ENCODE results near the gene MAD1L1.
"Not testable (repeated sequence)": the region's sequence is repeated elsewhere in the genome, so short reads cannot be mapped to it uniquely, and the experiment has no call there.

Gene MAD1L1

DNA sequence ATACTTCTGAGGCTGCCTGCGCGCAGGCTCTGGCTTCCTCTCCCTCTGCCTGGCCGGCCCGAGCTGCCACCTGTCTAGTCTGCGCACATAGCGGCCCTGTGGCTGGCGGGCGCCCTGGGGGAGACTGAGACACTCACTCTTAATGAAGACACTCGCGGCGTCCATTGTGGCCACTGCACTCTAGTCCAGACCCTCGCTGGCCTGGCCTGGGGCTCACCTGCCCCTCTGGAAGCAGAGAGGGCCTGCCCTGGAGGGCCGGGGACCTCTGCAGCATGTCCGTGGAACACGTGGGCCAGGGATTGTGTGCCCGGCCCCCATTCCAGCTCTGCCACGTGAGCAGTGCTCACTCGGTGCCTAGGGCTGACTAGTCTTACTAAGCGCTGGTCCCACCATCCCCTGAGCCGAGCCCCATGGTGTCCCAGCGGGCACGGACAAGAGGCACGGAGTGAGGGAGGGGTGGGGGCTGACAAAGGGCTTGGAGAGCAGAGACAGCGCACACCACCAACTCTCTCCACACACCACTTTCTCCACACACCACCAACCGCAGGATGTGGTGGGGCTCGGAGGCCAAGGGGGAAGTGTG, 413.4 kb downstream of the MAD1L1 start:
- no peak for FAIRE-seq

DNA sequence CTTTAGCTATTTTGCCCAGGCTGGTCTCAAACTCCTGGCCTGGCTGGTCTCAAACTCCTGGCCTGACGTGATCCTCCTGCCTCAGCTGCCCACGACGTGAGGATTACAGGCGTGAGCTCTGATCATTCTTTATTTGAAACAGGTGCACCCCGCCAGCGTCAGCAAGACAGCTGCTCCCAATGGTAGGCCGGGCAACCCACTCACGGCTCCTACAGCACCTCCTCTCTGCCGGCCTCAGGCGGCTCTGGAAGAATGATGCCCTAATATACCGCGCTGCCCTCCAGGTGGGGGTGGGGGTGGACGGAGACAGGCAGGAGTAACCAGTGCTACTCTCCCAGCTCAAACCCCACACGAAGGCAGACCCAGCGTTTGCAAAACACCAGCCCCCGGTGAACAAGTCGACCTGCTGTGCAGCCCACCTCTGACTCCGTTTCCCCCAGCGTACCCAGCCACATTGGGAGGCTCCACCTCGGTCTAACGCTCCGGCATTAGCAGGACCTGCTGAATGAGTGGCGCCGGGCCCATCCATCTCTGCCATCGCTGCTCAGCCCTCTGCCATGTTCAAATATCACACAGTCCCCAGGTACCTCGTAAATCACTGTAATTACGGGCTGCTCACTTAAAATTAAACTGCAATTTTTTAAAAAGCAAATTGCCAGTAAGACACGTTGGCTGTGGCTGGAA, 414.0 kb downstream of the MAD1L1 start:
- FAIRE-seq = no peak

DNA sequence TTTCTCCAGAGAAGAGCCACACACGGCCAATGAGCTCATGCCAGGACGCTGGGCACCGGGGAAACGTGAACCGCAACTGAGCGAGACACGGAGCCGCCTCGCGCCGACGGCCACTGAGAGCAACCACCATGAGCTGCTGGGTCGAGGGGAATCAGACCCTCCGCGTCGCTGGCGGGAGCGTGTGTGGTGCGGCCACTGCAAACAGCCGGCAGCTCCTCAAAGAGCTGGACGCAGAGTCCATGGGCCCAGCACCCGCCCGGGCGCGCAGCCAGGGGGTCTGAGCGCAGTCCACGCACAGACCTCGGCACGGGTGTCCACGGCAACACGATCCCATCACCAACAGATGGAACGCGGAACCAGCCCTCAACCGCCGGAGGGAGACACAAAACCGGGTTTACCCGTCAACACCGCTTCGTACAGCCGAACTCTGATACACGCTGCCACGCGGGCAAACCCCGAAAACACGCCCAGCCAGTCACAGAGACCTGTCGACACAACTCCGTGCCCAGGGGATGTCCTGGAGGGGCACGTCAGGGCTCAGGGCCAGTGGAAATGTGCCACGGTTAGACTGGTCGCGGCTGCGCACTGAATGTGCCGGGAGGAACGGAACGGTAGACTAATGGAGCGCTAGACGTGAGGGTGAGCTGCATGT, 415.6 kb downstream of the MAD1L1 start:
- no peak for FAIRE-seq

DNA sequence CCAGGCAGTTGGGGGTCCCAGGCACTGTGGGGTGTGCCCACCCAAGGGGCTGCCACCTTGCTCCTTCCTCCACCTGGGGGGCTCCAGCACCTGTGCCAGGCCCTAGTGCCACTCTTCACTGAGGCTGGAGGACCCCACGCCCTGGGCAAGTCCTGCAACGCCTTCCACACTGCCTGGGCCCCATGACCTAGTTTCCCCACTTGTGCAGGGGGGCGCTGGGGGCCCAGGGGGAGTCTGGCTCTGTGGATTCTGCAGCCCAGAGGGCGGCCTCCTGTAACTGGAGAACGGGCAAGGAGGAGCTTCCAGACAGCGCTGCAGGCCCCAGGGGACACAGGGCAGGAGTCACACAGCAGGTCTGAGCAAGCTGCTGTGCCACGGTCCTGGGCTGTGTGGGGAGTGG, 416.3 kb downstream of the MAD1L1 start:
- not testable (repeated sequence) for FAIRE-seq

DNA sequence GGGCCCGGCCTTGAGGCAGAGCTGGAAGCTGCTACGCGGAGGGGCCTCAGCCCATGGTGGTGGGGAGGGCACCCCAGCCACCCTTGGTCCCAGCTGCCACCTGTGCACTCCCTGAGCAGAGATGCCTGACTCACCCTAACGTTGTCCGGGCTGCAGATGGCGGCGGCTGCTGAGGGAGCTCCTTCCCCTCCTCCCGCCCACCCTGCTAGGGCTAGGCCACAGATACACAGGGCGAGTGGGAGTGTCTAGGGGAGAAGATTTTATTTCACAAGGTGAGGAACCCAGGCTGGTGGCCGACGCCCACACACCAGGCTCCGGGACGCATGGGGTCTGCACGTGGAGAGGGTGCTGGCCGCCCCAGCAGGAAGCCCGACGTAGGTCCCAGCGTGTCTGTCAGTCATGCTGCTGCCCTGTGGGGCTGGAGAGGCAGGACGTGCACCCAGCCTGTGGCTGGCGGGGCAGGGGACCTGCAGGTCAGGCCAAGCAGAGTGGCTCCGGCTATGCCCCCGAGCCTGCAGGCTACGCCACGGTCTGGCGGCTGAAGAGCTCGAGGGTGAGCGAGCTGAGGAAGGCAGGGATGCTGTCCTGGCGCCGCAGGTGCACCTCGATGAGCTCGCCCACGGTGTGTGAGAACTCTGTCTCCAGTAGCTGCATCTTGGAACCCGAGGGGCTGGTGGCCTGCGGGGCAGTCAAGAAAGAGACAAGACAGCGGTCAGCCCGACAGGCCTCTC, 417.0 kb downstream of the MAD1L1 start:
- FAIRE-seq = not testable (repeated sequence)

DNA sequence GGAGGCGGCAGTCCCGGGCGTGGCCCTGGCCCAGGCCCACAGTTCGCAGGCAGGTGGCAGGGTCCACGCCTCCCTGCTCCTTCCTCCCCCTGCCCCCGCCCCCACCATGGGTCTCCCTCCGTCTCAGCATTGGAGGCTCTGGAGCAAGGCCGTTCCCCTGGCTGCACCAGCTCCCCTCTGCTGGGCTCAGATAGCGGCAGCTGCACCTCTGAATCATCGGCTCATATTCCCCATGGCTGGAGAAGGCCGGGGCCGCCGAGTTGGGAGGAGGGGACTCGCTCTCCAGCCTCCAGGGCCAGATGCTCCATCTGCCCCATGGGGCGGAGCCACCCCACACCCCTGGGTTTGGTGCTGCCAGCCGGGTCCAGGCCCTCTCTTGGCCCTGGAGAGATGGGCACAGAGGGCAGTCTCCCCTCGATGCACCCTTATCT, 417.7 kb downstream of the MAD1L1 start:
- FAIRE-seq = no peak

DNA sequence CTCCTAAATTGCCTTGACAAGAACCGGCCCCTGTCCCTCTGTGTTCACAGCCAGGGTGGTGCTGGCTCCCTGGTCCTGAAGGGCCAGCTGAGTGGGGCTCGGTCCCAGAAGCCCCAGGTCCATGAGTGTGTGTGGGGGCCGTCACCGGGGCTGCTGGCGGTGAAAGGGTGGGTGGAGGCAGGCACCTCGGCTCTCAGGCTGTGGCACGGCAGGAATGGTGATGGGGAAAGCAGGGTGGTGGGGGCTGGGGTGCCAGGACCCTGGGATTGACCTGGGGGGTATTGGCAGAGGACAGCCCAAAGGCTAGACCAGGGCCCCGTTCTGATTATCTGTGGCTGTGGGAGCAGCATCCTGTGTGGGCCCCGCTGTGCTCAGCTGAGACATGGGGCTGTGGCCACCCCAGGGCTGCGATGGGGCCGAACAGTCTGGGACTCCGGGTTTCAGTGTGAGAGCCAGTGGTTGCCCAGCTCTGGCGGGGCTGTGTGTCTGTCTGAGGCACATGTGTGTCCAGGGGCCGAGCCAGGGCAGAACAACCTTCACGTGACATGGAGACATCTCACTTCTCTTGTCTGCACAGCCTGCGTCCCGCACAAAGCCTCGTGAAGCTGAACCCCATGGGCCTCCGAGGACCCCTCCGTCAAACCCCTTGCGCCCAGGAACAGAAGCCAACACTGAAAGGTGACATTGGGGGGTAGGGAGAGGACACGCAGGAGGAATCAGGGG, 418.5 kb downstream of the MAD1L1 start:
- no peak for FAIRE-seq

DNA sequence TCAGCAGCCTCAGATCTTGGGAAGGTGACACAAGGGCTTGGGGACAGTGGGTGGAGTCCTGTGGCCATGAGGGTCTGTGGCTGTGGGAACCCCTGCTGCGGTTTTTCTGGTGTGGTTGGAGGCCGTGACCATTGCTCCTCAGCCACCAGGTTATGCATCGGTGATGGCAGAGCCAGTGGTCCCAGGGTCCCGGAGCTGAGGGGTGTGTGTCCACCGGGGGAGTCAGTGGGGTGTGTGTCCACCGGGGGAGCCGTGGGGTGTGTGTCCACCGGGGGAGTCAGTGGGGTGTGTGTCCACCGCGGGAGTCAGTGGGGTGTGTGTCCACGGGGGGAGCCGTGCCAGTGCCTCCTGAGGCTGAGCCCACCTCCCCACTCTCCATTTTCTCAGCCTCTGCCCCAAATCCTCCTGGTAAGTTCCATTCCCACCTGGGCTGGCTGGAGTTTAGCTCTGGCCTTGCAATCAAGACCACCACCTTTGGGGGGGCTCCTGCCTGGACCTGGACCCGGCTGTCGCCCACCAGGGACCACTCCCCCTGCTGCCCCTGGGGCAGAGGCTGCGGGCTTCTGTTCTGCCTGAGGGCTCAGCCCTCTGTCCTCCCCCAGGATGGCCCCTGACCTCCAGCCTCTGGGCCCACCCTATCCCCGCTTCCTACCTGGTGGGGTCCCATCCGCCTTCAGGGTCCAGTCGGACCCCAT, 419.2 kb downstream of the MAD1L1 start:
- FAIRE-seq = no peak

DNA sequence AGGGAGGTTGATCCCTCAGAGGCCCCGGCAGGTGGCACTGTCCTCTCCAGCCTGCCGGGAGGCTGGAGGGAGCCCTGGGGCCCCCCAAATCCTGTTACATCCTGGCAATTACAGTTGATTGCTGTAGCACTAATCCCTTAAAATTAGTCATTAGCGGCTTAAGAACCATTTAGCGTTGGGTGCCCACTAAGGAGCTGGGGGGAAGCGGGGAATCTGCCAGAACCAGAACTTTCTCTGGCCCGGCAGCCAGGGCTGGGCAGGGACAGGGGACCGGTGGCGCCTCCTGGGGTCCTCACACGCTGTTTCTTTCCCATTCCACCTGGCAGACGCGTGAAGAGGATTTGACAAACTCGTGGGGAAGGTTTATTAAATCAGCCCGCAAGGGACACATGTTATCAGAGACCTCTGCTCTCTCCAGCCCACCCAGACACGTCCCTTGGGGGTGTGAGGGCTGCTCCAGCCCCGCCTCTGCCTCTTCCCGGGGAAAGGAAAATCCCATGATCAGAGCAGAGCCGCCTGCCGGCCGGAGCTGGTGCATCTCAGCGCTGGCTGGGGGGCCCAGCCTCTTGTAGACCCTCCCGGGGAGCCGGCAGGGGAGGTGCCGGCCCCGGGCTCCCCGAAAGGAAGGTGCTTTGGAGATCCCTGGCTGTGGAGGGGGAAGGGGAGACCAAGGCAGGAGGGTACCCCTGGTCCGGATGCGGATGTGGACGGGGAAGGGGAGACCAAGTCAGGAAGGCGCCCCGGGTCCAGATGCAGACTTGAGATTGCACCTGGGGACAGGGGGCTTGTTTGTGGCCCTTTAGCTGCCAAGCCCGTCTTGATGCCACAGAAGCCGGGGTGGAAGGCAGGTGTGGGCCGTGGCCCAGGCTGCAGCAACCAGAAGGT, 420.0 kb downstream of the MAD1L1 start:
- FAIRE-seq = no peak

DNA sequence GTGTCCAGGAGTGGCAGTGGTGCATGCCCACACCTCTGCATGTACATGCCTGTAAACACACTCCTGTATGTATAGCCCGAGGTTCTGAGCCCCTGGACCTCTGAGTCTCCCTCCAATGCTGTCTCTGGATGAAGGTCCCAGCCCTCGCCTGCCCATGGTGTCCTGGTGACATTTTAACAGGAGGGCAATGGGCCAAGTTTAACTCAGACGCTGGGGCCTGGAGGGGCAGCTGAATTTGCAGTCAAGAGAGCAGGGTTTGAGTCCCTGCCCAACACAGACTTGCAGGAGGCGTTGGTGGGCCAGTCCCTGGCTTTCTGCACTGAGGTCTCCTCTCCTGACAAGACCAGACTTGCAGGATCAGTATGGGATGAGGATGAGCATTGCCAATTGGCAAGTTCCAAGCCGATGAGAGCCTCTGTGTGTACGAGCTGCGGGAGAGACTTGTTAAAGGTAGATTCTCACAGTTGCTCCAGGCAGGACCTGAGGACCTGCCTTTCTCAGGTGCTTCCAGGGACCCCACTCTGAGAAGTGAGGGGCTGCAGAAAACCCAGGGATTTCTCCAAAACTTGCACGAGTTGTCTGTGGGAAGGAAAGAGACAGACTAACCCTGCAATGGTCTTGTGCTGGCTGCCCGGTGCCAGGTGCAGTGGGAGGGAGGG, 420.8 kb downstream of the MAD1L1 start:
- no peak for FAIRE-seq

DNA sequence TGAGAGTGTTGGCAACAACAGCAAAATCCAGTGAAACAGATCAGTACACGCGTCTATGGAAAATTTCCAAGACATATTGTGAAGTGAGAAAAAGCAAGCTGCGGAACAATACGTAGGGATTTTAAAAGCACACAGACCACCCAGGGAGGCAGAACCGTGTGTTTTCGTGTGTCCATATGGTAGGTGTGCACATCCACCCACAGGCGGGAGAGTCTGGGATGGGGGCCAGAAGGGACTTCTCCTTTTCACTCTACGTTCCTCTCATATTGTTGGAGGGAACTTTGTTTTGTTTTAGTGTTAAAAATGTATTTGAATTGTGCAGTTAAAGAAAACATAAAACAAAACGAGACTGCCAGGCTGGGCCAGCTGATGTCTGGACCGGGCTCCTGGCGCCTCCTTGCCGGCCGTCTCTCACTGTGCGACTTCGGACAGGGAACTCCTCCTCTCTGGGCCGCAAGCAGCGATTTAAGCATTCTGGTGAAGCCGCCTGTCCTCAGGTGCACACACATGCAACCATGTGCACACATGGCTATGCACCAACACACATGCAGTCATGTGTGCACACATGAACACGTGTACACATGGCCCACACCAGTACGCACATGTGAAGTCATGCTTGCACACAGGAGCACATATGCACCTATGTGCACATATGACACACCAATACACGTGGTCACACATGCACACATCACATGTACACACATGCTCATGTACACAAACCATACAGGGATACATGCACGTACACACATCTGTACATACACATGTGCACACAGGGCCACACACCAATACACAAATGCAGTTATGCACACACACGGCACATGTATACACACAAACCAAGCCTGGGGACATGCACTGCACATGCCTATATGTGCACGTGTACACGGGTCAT, 421.5 kb downstream of the MAD1L1 start:
- FAIRE-seq = peak; percentile 96

DNA sequence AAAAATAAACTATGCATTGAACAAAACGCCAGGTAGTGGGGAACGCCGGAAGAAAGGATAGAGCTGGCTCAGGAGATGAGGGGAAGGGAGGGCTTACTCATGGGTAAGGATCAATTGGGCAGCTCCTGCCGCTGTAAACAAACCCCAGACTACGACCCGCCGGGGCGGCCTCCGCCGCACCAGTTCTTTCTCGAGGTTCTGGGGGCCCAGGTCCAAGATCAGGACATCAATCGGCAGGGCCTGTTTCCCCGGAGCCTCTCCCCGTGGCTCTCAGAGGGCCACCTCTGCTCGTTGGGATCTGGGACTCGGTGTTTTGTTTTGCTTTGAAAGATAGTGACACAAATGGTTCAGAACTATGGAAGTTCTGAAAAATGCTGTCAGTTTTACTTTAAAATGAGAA, 422.2 kb downstream of the MAD1L1 start:
- no peak for FAIRE-seq

DNA sequence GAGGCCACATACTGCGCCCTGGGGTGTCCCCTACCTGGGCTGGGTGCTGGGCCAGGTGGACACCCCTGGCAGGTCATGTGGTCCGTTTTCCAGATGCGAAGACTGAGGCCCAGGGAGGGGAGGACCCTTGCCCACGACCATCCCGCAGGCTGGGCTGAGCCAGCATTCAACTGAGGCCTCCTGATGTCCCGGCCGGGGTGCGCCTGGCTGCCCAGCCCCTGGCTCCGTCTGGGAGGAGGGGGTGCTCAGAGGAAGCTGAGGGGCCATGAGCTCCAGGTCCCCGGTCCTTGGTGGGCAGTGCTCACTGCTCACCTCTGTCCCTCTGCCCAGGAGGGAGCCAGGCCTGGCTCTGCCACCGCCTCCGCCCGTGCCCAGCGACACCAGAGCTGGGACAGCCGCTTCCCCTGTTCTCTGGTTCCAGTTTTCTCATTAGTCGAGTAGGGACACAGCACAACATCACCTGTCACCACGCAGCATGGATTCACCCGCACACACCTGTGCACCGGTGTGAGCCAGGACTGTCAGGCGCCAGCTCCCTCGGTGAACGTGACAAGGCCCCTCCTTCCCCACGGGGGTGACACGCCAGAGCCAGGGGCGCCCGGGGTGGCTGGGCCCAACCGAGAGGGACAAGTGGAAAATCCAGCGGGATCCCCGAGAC, 423.0 kb downstream of the MAD1L1 start:
- FAIRE-seq = no peak

DNA sequence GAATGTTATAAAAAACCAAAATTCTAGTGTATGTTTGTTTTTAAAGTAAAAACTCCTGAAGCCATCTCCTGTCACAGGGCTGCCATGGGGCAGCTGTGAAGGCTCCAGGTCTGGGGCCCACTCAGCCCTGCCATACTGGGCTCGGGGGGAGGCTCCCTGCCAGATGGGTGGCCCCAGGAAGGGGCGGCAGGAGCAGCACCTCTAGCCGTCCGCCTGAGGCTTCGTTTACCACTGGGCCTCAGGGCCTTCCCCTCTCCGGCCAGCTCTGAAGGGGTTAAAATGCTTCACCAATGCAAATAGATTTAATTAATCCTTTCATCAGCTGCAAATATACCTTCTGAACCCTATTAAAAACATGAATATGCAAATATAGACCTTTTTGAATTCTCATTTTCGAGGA, 423.7 kb downstream of the MAD1L1 start:
- FAIRE-seq = no peak

DNA sequence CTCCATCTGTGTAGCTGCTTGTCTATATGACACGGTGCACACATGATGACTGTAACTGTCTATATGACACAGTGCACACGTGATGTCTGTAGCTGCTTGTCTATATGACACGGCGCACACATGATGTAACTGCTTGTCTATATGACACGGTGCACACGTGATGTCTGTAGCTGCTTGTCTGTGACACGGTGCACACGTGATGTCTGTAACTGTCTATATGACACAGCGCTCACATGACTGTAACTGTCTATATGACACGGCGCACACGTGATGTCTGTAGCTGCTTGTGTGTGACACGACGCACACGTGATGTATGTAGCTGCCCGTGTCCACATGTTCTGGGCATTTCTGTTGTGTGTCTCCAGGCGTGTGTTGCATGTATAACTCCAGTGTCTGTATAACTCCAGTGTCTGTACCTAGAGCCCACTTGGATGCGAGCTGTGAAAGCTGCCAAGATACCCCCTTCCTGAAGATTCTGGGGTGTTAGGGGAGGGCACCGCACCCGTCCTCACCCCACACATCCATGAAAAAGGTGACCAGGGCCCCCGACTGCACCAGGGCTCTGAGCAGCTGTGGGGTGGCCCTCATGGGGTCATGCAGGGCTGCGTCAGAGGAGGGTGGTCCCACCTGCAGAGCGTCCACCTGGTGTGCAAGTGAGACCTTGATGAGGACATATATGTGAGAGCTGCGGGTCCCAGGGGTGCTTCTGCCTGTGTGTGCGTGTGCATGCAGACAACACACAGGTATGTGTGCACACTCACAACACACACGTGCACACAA, 424.7 kb downstream of the MAD1L1 start:
- FAIRE-seq = no peak

DNA sequence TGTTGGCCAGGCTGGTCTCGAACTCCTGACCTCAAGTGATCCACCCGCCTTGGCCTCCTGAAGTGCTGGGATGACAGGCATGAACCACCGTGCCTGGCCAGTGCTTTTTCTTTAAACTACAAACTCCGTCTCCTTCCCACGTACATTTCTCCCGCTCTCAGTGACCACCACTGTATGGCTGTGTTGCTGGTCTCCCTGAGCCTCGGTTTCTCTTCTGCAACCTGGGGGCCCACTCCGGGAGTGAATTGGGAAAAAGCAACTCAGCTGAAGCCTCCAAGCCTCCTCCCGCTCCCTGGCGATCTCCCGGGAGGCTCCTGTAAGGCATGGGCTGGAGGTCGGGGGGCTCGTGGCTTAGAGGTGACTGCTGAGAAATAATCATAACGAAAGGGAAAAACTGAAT, 426.4 kb downstream of the MAD1L1 start:
- no peak for FAIRE-seq

DNA sequence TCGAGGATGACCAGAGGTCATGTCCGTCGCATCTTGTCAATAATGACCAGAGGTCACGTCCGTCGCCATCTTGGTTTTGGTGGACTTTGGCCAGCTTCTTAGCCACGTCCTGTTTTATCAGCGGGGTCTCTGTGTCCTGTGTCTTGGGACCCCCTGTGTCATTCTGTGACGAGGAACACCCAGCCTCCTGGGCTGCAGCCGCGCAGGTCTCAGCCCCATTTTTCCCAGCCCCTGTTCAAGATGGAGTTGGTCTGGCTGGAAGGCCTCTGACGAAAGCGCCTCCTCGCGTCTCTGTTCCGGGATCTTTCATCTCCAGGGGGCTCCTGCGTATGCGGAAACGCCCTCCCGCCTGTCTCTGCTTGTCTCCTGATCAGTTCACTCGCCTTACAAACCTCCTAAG, 428.4 kb downstream of the MAD1L1 start:
- no peak for FAIRE-seq

DNA sequence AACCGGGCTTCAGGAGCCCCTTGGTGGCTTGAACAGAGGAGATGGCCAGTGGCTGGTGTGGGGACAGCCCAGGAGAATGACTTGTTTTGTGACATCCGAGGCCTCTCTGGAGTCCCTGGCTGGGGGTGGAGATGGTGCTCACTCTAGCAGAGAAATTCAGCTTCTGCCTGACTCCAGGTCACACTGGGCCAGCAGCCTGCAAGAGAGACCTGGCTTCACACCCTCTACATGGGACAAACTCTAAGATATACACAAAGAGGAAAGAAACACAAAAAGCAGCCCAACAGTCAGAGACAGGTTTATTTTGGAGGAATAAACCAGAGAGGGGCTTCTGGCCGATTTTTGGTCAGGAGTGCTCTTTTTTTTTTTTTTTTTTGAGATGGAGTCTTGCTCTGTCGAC, 429.8 kb downstream of the MAD1L1 start:
- no peak for FAIRE-seq

Data from endometrium (tissue), 2 donors.